ENCODE measurements around the gene NAGA. TPM values are rescaled to one million over a fixed set of nuclear protein-coding genes. Genes with fewer than 3 reads are reported as not detected.
"Not testable (repeated sequence)": the region's sequence is repeated elsewhere in the genome, so short reads cannot be mapped to it uniquely, and the experiment has no call there.

The NAGA gene
- total RNA-seq: 22.6 and 36.9 TPM in 2 replicates

GRCh38 chr22:42070517-42071422, at the start of gene NAGA:
NAGA (minus strand) TSS chr22:42070812; CDS start chr22:42070297, 515 bp downstream.
- DNase-seq: peak; percentile 96

- peak; percentile 24 for DNase-seq
Measured at GRCh38 chr22:42116848-42117424, 46.3 kb upstream of the NAGA start.

GRCh38 chr22:42115420-42115830, 44.8 kb upstream of the NAGA start:
- not testable (repeated sequence) for DNase-seq

- peak; percentile 59 for DNase-seq
Measured at GRCh38 chr22:42114721-42115120, 44.1 kb upstream of the NAGA start.

GRCh38 chr22:42112793-42113192, 42.2 kb upstream of the NAGA start:
- DNase-seq: peak; percentile 55

GRCh38 chr22:42111798-42112197, 41.2 kb upstream of the NAGA start:
- DNase-seq: no peak

GRCh38 chr22:42108848-42109247, 38.2 kb upstream of the NAGA start:
- DNase-seq: no peak

GRCh38 chr22:42104332-42104860, 33.8 kb upstream of the NAGA start:
- DNase-seq: not testable (repeated sequence)

- no peak for DNase-seq
Measured at GRCh38 chr22:42101199-42101598, 30.6 kb upstream of the NAGA start.

GRCh38 chr22:42091455-42091782, 20.8 kb upstream of the NAGA start:
- DNase-seq: no peak

- peak; percentile 99 for DNase-seq
Measured at GRCh38 chr22:42090596-42091454, 20.2 kb upstream of the NAGA start, which contains the start of gene NDUFA6. NDUFA6 (minus strand) TSS chr22:42090772; CDS start chr22:42090744, 28 bp downstream.

- DNase-seq: peak; percentile 70
Measured at GRCh38 chr22:42086051-42086450, 15.4 kb upstream of the NAGA start.

- no peak for DNase-seq
Measured at GRCh38 chr22:42084874-42085273, 14.3 kb upstream of the NAGA start.

GRCh38 chr22:42083119-42083518, 12.5 kb upstream of the NAGA start:
- DNase-seq: no peak

- DNase-seq: peak; percentile 64
Measured at GRCh38 chr22:42080287-42080686, 9.7 kb upstream of the NAGA start.

GRCh38 chr22:42079319-42080251, 9.0 kb upstream of the NAGA start, which contains the start of gene SMDT1:
SMDT1 (plus strand) TSS chr22:42079700; CDS start chr22:42079769, 69 bp downstream.
- DNase-seq: peak; percentile 99

GRCh38 chr22:42078469-42079318, 8.1 kb upstream of the NAGA start:
- DNase-seq: peak; percentile 29

GRCh38 chr22:42077486-42078125, 7.0 kb upstream of the NAGA start:
- DNase-seq: no peak

GRCh38 chr22:42076764-42077485, 6.3 kb upstream of the NAGA start:
- DNase-seq: no peak

Measured in dermis blood vessel endothelial cell (primary cell).